ENCODE results near the gene USP46.

The USP46 gene

GRCh38 chr4:52595001-52595400 lies 64.1 kb downstream of the USP46 start:
- H3K36me3 ChIP-seq (ENCODE audit: control insufficient read depth, insufficient read depth, low read length) = peaks cover 50% of the 10 kb centered on the region
- WGBS, 2 experiments (ENCODE audit: insufficient coverage in 2 of 2) = no CpG with 5 or more reads among the region's 2 CpGs
- H3K27ac ChIP-seq (ENCODE audit: low read depth, low read length, severe bottlenecking) = peak overlapping the region; percentile 23
- no peak overlapping the region for H3K4me3 ChIP-seq (ENCODE audit: extremely low read depth, insufficient read depth, low read length, poor library complexity, severe bottlenecking)
- no peaks in the 10 kb centered on the region for H3K4me1 ChIP-seq (ENCODE audit: control insufficient read depth, insufficient read depth, low read length, poor library complexity, severe bottlenecking)
- H3K9me3 ChIP-seq (ENCODE audit: control insufficient read depth, low read length) = no peaks in the 10 kb centered on the region

- no peak overlapping the region for H3K4me3 ChIP-seq (ENCODE audit: extremely low read depth, insufficient read depth, low read length, poor library complexity, severe bottlenecking)
- no peak overlapping the region for H3K27ac ChIP-seq (ENCODE audit: low read depth, low read length, severe bottlenecking)
- H3K36me3 ChIP-seq (ENCODE audit: control insufficient read depth, insufficient read depth, low read length) = peaks cover 26% of the 10 kb centered on the region
- H3K9me3 ChIP-seq (ENCODE audit: control insufficient read depth, low read length) = no peaks in the 10 kb centered on the region
- no peaks in the 10 kb centered on the region for H3K4me1 ChIP-seq (ENCODE audit: control insufficient read depth, insufficient read depth, low read length, poor library complexity, severe bottlenecking)
- WGBS, 2 experiments (ENCODE audit: insufficient coverage in 2 of 2) = 83 to 88% methylated on average over 2 of the region's 3 CpGs
Observed at GRCh38 chr4:52592287-52592686, 66.8 kb downstream of the USP46 start.

- Histone ChIP-seq H3K9me3 (ENCODE audit: control insufficient read depth, low read length) (no peaks in the 10 kb centered on the region), H3K27ac (ENCODE audit: low read depth, low read length, severe bottlenecking) (peak overlapping the region; percentile 48), H3K4me1 (ENCODE audit: control insufficient read depth, insufficient read depth, low read length, poor library complexity, severe bottlenecking) (no peaks in the 10 kb centered on the region), H3K4me3 (ENCODE audit: extremely low read depth, insufficient read depth, low read length, poor library complexity, severe bottlenecking) (no peak overlapping the region), H3K36me3 (ENCODE audit: control insufficient read depth, insufficient read depth, low read length) (peaks cover 7% of the 10 kb centered on the region)
- 91 to 93% methylated on average over 8 to 10 of the region's 13 CpGs for WGBS, 2 experiments (ENCODE audit: insufficient coverage in 2 of 2)
Observed at GRCh38 chr4:52588771-52589591, 70.1 kb downstream of the USP46 start.

GRCh38 chr4:52588097-52588496 lies 71.0 kb downstream of the USP46 start:
- Histone ChIP-seq H3K4me3 (ENCODE audit: extremely low read depth, insufficient read depth, low read length, poor library complexity, severe bottlenecking) (no peak overlapping the region), H3K36me3 (ENCODE audit: control insufficient read depth, insufficient read depth, low read length) (peaks cover 2% of the 10 kb centered on the region), H3K4me1 (ENCODE audit: control insufficient read depth, insufficient read depth, low read length, poor library complexity, severe bottlenecking) (no peaks in the 10 kb centered on the region), H3K9me3 (ENCODE audit: control insufficient read depth, low read length) (no peaks in the 10 kb centered on the region), H3K27ac (ENCODE audit: low read depth, low read length, severe bottlenecking) (peak overlapping the region; percentile 48)
- WGBS, 2 experiments (ENCODE audit: insufficient coverage in 2 of 2) = 50% methylated on average over 2 of the region's 2 CpGs; no CpG with 5 or more reads in 1 of the 2 experiments

- WGBS, 2 experiments (ENCODE audit: insufficient coverage in 2 of 2) = no CpG with 5 or more reads among the region's 3 CpGs
- no peaks in the 10 kb centered on the region for H3K36me3 ChIP-seq (ENCODE audit: control insufficient read depth, insufficient read depth, low read length)
- H3K4me1 ChIP-seq (ENCODE audit: control insufficient read depth, insufficient read depth, low read length, poor library complexity, severe bottlenecking) = no peaks in the 10 kb centered on the region
- H3K9me3 ChIP-seq (ENCODE audit: control insufficient read depth, low read length) = no peaks in the 10 kb centered on the region
- no peak overlapping the region for H3K27ac ChIP-seq (ENCODE audit: low read depth, low read length, severe bottlenecking)
- H3K4me3 ChIP-seq (ENCODE audit: extremely low read depth, insufficient read depth, low read length, poor library complexity, severe bottlenecking) = no peak overlapping the region
Observed at GRCh38 chr4:52586069-52586468, 73.0 kb downstream of the USP46 start.

GRCh38 chr4:52585379-52585778 lies 73.7 kb downstream of the USP46 start:
- Histone ChIP-seq H3K4me1 (ENCODE audit: control insufficient read depth, insufficient read depth, low read length, poor library complexity, severe bottlenecking) (no peaks in the 10 kb centered on the region), H3K36me3 (ENCODE audit: control insufficient read depth, insufficient read depth, low read length) (no peaks in the 10 kb centered on the region), H3K4me3 (ENCODE audit: extremely low read depth, insufficient read depth, low read length, poor library complexity, severe bottlenecking) (no peak overlapping the region), H3K9me3 (ENCODE audit: control insufficient read depth, low read length) (no peaks in the 10 kb centered on the region), H3K27ac (ENCODE audit: low read depth, low read length, severe bottlenecking) (no peak overlapping the region)
- 100% methylated on average over 2 of the region's 2 CpGs; no CpG with 5 or more reads in 1 of the 2 experiments for WGBS, 2 experiments (ENCODE audit: insufficient coverage in 2 of 2)

- Histone ChIP-seq H3K4me3 (ENCODE audit: extremely low read depth, insufficient read depth, low read length, poor library complexity, severe bottlenecking) (no peak overlapping the region), H3K9me3 (ENCODE audit: control insufficient read depth, low read length) (no peaks in the 10 kb centered on the region), H3K36me3 (ENCODE audit: control insufficient read depth, insufficient read depth, low read length) (no peaks in the 10 kb centered on the region), H3K4me1 (ENCODE audit: control insufficient read depth, insufficient read depth, low read length, poor library complexity, severe bottlenecking) (no peaks in the 10 kb centered on the region), H3K27ac (ENCODE audit: low read depth, low read length, severe bottlenecking) (no peak overlapping the region)
- 89 to 100% methylated on average over 3 of the region's 4 CpGs for WGBS, 2 experiments (ENCODE audit: insufficient coverage in 2 of 2)
Observed at GRCh38 chr4:52579602-52580272, 79.4 kb downstream of the USP46 start.

- no peaks in the 10 kb centered on the region for H3K4me1 ChIP-seq (ENCODE audit: control insufficient read depth, insufficient read depth, low read length, poor library complexity, severe bottlenecking)
- 80 to 100% methylated on average over 1 of the region's 2 CpGs for WGBS, 2 experiments (ENCODE audit: insufficient coverage in 2 of 2)
- H3K36me3 ChIP-seq (ENCODE audit: control insufficient read depth, insufficient read depth, low read length) = no peaks in the 10 kb centered on the region
- H3K9me3 ChIP-seq (ENCODE audit: control insufficient read depth, low read length) = no peaks in the 10 kb centered on the region
- no peak overlapping the region for H3K27ac ChIP-seq (ENCODE audit: low read depth, low read length, severe bottlenecking)
- no peak overlapping the region for H3K4me3 ChIP-seq (ENCODE audit: extremely low read depth, insufficient read depth, low read length, poor library complexity, severe bottlenecking)
Observed at GRCh38 chr4:52578951-52579350, 80.2 kb downstream of the USP46 start.

GRCh38 chr4:52577624-52577962 lies 81.5 kb downstream of the USP46 start:
- Histone ChIP-seq H3K9me3 (ENCODE audit: control insufficient read depth, low read length) (no peaks in the 10 kb centered on the region), H3K4me3 (ENCODE audit: extremely low read depth, insufficient read depth, low read length, poor library complexity, severe bottlenecking) (no peak overlapping the region), H3K27ac (ENCODE audit: low read depth, low read length, severe bottlenecking) (no peak overlapping the region), H3K4me1 (ENCODE audit: control insufficient read depth, insufficient read depth, low read length, poor library complexity, severe bottlenecking) (no peaks in the 10 kb centered on the region), H3K36me3 (ENCODE audit: control insufficient read depth, insufficient read depth, low read length) (no peaks in the 10 kb centered on the region)
- WGBS, 2 experiments (ENCODE audit: insufficient coverage in 2 of 2) = 95 to 100% methylated on average over 4 of the region's 4 CpGs

GRCh38 chr4:52576961-52577623 lies 82.0 kb downstream of the USP46 start:
- WGBS, 2 experiments (ENCODE audit: insufficient coverage in 2 of 2) = no CpG with 5 or more reads among the region's 1 CpG
- no peaks in the 10 kb centered on the region for H3K9me3 ChIP-seq (ENCODE audit: control insufficient read depth, low read length)
- H3K27ac ChIP-seq (ENCODE audit: low read depth, low read length, severe bottlenecking) = no peak overlapping the region
- H3K4me1 ChIP-seq (ENCODE audit: control insufficient read depth, insufficient read depth, low read length, poor library complexity, severe bottlenecking) = no peaks in the 10 kb centered on the region
- H3K36me3 ChIP-seq (ENCODE audit: control insufficient read depth, insufficient read depth, low read length) = no peaks in the 10 kb centered on the region
- H3K4me3 ChIP-seq (ENCODE audit: extremely low read depth, insufficient read depth, low read length, poor library complexity, severe bottlenecking) = no peak overlapping the region

Measured in mesodermal cell (in vitro differentiated cells).